Prostate gland (tissue), 2 donors: ENCODE data around the gene RFT1.

Experiments used
- CTCF ChIP-seq, 4 experiments: fragments of 200-600 bp in 2 of 4; fragments of 450-650 bp in 2 of 4; sonication (generic) in 2 of 4; IDR thresholded peaks; 1 replicate in 3 of 4; 2 replicates in 1 of 4; pipeline ENCODE4 v1.5.1; 2016 to 2019; ENCODE audit warnings: antibody characterized with exemption in 4 of 4, mild to moderate bottlenecking in 2 of 4, moderate library complexity in 2 of 4
- POLR2A ChIP-seq: fragments of 450-650 bp; IDR thresholded peaks from one replicate; pipeline ENCODE4 v1.6.1; 2016; ENCODE audit warnings: antibody characterized with exemption, mild to moderate bottlenecking

GRCh38 chr3:53120336-53120735 lies 9.9 kb downstream of the RFT1 start:
- no peak for TF ChIP-seq POLR2A
- TF ChIP-seq CTCF (IDR thresholded peaks at IDR 0.05), result no peak
